Measurements from ENCODE around the gene CYP8B1.

The CYP8B1 gene, protein sequence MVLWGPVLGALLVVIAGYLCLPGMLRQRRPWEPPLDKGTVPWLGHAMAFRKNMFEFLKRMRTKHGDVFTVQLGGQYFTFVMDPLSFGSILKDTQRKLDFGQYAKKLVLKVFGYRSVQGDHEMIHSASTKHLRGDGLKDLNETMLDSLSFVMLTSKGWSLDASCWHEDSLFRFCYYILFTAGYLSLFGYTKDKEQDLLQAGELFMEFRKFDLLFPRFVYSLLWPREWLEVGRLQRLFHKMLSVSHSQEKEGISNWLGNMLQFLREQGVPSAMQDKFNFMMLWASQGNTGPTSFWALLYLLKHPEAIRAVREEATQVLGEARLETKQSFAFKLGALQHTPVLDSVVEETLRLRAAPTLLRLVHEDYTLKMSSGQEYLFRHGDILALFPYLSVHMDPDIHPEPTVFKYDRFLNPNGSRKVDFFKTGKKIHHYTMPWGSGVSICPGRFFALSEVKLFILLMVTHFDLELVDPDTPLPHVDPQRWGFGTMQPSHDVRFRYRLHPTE

DNA sequence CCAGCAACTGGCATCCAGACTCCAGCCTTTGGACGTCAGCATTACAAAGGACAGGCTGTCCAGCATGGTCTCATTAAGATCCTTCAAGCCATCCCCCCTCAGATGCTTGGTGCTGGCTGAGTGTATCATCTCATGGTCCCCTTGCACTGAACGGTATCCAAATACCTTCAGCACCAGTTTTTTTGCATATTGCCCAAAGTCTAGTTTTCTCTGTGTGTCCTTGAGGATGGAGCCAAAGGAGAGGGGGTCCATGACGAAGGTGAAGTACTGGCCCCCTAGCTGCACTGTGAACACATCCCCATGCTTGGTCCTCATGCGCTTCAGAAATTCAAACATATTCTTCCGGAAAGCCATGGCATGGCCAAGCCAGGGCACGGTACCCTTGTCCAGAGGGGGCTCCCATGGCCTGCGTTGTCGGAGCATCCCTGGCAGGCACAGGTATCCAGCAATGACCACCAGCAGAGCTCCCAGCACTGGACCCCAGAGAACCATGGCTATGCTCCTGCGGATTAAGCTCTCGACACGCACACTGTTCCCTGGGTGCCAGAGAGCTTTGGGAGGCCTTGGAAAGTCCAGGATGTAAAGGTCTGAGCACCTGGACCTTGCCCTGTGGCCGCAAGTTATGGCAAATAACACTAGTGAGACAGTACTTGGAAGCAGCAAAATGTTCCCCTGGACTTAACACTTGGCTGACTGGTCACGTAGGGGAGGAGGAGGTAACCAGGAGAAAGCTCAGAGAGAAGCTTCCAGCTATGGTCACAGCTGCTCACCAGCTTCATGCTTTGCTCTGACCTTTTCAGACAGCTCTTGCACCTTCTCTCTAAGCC, at the start of gene CYP8B1:
Gene CYP8B1, minus strand, starts transcription at position 555 of the 827 bp plus-strand sequence. Its CDS starts 63 bp downstream, at position 492.
- DNase-seq: no peak

DNA sequence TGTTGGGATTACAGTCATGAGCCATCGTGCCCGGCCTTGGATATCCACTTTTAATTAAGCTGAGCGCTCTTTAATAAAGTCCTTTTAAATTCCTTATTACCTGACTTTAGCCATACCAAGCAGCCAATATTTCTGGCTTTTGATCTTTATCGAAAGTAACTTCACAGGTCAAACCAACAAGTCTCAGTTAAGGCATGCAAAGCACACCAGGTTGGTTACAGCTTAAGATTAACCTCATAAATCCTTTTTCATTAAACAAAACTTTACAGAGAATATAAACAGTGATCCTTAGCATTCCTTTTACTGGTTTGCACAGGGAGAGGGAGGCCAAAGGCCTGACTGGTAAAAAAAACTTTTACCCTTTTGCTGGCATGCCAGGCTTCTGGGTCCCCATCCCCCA, 47.9 kb upstream of the CYP8B1 start:
- DNase-seq: no peak

DNA sequence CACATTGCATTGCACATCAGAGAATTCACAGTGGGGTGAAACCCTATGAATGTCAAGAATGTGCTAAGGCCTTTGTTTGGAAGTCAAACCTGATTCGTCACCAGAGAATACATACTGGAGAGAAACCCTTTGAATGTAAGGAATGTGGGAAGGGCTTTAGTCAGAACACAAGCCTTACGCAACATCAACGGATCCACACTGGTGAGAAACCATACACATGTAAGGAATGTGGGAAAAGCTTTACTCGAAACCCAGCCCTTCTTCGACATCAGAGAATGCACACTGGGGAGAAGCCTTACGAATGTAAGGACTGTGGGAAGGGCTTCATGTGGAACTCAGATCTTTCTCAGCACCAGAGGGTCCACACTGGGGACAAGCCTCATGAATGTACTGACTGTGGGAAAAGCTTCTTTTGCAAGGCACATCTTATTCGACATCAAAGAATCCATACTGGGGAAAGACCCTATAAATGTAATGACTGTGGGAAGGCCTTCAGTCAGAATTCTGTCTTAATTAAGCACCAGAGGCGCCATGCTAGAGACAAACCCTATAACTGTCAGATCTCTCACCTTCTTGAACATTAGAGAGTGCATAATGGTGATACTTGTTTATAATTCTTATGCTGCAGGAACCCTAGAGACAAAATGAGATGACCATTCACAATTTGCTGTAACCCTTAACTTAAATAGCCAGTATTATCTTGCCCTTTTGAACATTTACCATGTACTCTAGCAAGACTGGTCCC, 39.3 kb upstream of the CYP8B1 start:
- DNase-seq: no peak

DNA sequence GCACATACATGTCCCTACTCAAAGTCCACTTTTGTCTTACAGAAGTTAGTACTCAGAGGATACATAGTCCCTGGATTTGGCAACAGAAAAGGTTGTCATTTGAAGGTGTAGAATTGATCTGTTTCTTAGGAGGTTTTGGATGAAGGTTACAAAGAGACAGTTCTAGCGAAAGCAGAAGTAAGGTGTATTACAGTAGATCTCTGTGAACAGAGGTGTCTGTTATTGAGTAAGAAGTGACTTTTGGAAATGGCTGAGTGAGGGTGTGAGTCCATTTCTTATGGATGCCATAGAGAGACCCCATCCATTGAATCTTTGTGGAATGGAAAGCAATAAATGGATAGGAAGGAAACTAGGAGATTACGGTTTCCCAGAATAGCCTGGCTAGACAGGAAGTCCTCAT, 35.9 kb upstream of the CYP8B1 start:
- no peak for DNase-seq

DNA sequence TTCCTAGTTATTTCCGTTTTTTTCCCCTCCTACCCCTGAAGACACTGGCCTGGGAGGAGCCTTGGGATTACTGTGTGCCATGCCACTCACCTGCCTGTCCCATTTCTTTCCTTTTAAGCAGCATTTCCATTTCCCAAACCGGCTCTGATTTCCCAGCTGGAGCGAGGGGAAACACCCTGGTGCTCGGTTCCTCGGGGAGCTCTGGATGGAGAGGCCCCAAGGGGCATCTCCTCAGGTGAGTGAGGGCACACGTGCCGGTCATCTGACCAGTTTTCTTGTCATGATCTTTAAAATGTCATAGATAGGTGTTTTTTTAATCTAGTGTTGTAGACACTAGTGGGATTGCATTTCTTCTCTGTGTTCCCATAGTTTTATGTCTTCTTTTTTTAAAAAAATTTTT, 33.0 kb upstream of the CYP8B1 start:
- DNase-seq: no peak

DNA sequence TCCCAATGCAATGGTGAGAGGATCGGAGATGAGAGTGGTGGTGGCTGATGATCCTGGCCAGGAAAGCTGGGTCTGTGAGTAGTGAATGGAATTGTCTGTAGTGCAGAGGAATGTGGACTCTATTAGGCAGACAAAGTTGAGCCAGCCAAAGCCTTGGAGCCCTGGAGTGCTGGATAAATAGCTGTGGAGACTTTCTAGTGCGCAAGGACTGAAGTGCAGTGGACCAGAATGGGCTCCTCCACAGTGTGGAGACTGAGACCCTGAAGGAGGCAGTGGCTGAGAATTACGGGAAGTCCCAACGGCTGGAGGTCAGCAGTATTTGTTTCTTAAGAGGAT, 31.1 kb upstream of the CYP8B1 start:
- no peak for DNase-seq

DNA sequence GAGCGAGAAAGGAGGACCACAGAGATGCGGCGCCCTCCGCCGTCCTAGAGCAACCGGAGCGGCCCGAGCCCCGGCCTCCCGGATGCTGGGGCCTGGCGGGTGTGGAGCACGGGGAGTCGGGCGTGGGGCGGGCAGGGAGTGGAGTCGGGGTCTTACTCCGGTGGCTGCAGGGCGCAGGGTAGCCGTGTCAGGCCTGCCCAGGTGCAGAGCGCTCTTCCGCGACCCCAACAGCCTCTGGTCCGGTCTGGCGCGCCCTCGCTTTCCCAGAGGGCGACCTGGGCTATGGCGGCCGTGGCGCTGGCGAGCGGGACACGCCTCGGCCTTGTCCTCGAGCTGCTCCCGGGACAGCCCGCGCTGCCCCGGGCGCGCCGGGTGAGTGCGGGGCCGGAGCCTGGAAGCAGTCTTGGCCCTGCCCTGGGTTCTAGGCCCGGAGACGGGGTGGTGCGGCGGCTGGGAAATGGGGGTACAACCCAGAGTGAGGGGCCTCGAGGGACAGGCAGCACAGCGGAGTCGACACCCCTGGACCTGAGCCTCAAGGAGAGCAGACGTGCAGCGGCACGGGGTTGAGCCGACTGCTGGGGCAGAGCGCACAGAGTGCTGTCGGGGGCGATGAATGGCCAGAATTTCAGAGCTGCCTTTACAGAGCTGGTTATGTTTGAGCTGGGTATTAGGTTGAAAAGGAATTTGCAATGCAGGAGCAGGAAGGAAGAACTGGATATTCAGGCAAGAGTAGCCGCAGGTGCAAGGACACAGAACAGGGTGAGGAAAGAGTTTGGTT, 30.6 kb upstream of the CYP8B1 start, which contains the start of gene ZNF662:
Gene ZNF662, plus strand, starts transcription at position 73 of the 778 bp plus-strand sequence. CDS start 1,973 bp downstream, outside the sequence.
- DNase-seq: no peak

DNA sequence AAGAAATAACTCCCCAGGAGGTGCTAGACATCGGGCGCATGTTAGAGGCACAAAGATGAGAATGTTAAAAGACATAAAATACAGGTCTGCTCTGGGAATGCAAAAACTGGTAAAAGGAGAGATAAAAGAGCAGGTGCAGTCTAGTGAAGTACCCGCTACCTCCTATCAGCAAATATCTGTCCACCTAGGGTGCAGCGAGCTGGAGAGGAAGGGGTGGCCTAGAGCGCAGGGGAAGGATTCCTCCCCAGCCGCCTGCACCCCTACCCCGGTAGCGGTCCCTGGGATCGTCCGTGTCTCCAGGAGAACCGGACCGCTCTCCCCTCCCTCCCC, 30.0 kb upstream of the CYP8B1 start:
- no peak for DNase-seq

DNA sequence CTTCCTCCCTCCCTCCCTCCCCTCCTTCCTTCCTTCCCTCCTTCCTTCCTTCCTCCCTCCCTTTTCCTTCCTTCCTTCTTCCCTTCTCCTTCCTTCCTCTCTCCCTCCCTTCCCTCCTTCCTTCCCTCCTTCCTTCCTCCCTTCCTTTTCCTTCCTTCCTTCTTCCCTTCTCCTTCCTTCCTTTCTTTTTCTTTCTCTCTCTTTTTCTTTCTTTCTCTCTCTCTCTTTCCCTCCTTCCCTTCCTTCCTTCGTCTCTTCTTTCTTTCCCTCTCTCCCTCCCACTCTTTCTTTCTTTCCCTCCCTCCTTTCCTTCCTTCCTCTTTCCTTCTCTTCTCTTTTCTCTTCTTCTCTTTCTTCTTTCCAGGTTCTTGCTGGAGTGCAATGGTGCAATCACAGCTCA, 28.4 kb upstream of the CYP8B1 start:
- no peak for DNase-seq

DNA sequence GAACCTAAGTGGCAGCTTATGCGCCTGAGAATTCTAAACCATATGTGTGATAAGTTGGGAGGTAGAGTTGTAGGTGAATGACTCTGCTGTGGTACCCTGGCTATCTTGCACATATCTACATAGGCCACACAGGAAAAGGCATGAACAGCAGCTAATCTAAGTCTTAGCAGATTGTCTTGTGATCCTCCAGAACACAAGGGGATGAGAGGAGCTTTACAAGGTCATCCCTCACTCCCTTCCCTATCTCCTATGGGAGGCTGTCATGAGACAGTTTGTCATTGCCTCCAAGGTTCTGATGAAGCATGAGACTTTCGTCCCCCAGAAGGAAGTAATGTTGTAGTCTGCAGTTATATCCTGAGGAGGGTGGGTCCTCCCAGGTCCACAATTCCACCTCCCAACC, 26.6 kb upstream of the CYP8B1 start:
- no peak for DNase-seq

DNA sequence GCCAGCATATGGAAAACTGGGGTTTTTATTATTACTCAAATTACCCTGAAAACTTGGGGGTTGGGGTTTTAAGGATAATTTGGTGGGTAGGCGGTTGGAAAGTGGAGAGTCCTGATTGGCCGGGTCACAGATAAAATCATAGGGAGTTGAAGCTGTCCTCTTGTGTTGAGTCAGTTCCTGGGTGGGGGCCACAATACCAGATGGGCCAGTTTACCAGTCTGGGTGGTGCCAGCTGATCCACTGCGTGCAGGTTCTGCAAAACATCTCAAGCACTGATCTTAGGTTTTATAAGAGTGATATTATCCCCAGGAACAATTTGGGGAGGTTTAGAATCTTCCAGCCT, 25.4 kb upstream of the CYP8B1 start:
- no peak for DNase-seq

DNA sequence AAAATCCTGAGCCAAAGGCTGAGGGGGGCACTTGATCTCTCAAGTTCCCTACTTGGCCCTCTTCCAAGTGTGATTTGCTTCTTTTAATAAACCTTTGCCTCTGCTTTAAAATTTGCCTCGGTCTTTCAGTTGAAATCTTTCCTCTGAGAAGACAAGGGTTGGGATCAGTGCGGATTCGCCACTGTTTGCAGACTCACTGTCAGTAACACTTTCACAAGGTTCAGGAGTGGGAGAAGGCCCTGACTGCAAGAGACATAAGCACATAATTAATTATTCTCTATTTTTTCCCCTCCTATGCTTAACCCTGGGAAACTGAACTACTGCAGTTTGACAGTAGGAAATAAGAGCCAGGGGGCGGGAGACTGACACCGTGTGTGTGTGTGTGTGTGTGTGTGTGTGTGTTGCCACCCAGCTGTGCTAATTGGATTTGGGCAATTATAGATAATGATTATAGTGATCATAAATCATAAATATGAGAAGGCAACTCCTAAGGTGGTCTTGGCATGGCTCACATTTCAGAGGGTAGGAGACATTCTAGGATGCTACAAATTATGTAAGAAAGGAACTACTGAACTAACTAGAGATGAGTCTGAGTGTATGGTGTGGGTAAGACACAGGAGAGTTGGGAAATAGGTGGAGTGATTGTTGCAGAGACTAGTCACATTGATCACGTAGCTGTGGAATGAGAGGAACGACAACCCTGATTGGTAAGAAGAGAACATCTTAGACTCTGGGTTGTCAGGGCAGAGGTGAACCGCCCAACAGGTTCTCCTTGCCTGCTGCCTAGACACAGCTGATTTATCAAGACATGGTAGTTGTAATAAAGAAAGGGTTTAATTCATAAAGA, 24.8 kb upstream of the CYP8B1 start:
- no peak for DNase-seq

DNA sequence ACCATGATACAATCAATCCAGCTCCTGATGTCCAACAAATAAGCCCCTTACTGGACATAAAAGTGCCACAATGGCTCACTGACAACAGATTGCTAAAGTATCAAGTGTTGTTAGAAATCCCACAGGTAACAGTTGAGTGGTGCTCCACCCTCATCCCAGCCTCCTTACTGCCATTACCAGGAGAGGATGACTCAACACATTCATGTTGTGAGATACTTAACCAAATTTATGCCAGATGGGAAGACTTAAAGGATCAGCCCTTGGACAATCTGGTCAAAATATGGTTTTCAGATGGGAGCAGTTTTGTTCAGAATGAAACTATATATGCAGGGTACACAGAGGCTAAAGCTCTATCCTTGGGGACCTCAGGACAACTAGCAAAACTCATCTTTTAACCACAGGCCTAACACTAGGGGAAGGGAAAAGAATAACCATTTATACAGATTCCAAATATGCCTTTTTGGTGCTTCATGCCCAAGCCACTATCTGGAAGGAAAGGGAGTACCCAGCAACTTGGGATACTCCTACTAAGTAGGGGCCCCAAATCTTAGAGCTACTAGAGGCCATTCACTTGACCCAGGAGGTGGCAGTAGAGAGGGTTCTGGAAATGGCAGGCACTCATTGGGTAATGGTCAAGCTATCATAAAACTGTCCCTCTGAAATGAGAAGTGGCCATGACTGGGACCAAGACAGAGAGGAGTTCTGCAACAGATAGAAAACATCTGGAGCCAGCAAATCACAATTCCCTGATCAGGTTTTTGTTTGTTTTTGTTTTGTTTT, 23.4 kb upstream of the CYP8B1 start:
- DNase-seq: no peak

DNA sequence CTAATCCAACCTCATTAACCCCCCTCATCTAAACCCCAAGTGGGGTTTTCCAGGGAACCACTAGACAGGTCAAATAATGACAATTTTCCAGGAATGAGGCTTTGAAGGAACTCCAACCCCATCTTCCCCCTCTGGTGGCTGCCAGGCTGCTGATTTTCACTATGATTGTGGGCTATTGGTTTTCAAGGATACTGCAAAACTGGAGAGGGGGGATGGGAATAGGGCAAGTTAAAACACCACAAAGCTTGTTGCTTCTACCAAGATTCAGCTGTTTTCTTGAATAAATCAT, 19.8 kb upstream of the CYP8B1 start:
- no peak for DNase-seq

DNA sequence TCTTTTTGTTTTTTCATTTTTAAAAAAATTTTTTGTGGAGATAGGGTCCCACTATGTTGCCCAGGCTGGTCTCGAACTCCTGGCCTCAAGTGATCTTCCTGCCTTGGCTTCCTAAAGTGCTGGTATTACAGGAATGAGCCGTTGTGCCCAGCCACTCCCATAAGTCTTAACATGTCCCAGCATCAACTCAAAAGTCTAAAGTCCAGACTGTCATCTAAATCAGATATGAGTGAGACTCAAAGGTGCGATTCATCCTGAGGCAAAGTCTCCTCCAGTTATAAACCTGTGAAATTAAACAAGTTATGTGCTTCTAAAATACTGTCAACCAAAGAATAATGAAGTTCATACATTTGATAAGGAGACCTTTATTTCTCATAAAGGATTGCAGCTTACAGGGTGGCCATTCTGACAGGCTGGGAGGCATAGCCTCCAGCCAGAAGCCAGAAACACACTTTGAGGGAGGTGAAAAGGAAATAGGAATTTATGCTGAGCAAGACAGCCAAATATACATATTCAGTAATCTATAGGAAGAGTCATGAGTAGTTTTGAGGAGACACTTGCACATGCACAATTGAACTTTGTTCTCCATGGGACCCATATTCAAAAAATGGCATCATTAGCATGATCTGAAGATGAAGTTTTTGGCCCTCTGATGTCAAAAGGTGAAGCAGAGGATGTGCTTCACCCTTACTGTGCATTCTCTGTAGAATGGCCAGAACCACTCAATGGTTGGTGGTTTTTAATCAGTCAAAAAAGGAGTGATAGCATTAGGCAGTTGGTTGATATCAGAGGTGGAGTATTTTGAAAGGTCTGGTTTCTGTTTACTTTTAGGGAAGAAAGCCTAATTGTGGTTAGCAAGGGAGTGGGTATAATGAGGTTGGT, 19.3 kb upstream of the CYP8B1 start:
- DNase-seq: no peak

DNA sequence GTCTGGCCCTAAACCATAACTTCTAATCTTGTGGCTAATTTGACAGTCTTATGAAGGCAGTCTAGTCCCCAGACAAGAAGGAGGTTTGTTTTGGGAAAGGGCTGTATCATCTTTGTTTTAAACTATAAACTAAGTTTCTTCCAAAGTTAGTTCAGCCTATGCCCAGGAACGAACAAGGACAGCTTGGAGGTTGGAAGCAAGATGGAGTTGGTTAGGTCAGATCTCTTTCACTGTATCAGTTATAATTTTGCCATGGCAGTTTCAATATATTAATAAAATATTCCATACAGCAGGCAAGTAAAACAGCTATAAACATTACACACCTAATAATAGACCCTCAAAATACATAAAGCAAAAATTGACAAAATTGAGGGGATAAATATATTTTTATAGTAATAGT, 17.1 kb upstream of the CYP8B1 start:
- DNase-seq: no peak

DNA sequence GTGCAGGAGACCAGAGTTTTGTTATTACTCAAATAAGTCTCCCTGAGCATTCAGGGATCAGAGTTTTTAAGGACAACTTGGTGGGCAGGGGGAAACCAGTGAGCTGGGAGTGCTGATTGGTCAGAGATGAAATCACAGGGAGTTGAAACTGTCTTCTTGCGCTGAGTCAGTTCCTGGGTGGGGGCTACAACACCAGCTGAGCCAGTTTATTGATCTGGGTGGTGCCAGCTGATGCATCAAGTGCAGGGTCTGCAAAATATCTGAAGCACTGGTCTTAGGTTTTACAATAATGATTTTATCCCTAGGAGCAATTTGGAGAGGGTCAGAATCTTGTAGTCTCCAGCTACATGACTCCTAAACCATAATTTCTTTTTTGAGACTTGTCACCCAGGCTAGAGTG, 16.5 kb upstream of the CYP8B1 start:
- DNase-seq: no peak

DNA sequence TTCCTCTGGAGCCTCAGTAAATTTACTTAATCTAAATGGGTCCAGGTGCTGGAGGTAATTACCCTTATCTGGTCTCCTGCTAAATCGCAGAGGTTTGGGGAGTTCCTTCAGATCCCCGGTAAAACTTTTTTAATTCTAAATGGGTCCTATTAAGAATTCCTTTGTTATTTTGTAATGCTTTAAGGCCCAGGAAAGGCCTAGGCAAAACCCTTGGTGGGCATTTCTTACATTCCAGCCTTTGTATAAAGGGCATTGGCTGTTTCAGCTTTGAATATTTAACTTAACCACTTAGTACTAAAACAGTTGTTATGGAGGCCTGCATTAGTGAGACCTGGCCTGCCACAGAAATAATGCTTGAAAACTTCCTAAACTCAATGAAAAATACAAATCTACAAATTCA, 15.4 kb upstream of the CYP8B1 start:
- no peak for DNase-seq

DNA sequence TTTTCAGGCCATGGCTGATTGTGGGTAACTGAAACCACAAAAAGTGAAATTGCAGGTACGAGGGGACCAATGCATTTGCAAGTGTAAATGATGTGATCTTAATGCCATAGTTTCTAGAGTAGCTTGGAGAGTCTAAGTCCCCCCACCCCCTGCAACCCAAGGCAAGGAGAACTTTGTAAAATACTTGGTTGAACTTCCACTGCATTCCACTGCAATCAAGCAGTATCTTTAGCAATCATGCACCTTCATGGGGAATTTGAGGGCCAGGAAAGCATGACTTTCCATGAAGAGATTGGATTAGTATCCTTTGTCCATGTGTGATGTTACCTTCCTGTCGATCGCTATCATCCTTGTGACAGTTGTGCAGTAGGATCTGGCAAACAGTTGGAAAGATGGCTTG, 11.4 kb upstream of the CYP8B1 start:
- no peak for DNase-seq

DNA sequence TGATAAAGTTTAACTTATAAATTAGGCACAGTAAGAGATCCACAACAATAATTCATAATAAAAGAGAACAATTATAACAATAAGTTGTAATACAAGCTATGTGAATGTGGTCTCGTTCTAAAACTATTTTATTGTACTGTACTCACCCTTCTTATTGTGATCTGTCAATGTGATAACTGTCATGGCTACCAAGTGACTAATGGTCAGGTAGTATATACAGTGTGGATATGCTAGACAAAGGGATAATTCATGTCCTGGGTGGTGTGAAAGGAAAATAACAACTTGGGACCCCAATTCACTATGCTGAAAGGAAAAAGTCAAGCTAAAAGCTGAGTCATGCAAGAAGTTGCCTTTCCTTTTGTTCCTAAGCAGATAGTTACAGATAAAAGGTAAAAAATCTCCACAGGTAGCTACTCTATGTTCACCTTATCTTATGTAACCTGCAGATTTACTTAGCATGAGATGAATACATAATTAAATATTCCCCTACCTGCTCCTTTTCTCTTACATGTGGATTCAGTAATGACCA, 10.7 kb upstream of the CYP8B1 start:
- DNase-seq: no peak

All from SHP77 treated with DMSO at 0.1 percent for 48 hours (cell line).